Hepatocyte (in vitro differentiated cells): ENCODE measurements around the gene CFAP206. TPM values are rescaled to one million over a fixed set of nuclear protein-coding genes. Genes with fewer than 3 reads are reported as not detected.

Experiments
- DNase-seq: peaks from one replicate; pipeline ENCODE4 v3.0.0-alpha.2; 2016; ENCODE audit warnings: low spot score
- H2AFZ ChIP-seq: fragments of 200-600 bp; sonication (generic); 2 replicates; pipeline ENCODE4 v1.6.0; 2016; ENCODE audit warnings: antibody characterized with exemption, mild to moderate bottlenecking
- H3K27ac ChIP-seq: fragments of 200-600 bp; sonication (generic); 2 replicates; pipeline ENCODE4 v1.5.1; 2016; ENCODE audit warnings: mild to moderate bottlenecking
- H3K27me3 ChIP-seq: fragments of 200-600 bp; sonication (generic); 2 replicates; pipeline ENCODE4 v1.6.1; 2016
- H3K36me3 ChIP-seq: fragments of 200-600 bp; sonication (generic); replicated peaks from 2 replicates; pipeline ENCODE4 v1.5.1; 2016; ENCODE audit warnings: low read depth; ENCODE audit not compliant: insufficient read depth
- H3K4me1 ChIP-seq: fragments of 200-600 bp; sonication (generic); 2 replicates; pipeline ENCODE4 v1.5.1; 2016; ENCODE audit warnings: mild to moderate bottlenecking, moderate library complexity; ENCODE audit not compliant: insufficient read depth
- H3K4me2 ChIP-seq: fragments of 200-600 bp; sonication (generic); 2 replicates; pipeline ENCODE4 v1.6.0; 2016
- H3K4me3 ChIP-seq: fragments of 200-600 bp; sonication (generic); 2 replicates; pipeline ENCODE4 v1.5.1; 2016; ENCODE audit warnings: mild to moderate bottlenecking
- H3K79me2 ChIP-seq: fragments of 200-600 bp; sonication (generic); 2 replicates; pipeline ENCODE4 v1.6.0; 2017; ENCODE audit warnings: mild to moderate bottlenecking
- H3K9me2 ChIP-seq: fragments of 200-600 bp; sonication (generic); replicated peaks from 2 replicates; pipeline ENCODE4 v1.6.0; 2017; ENCODE audit warnings: mild to moderate bottlenecking; ENCODE audit not compliant: insufficient read depth
- H3K9me3 ChIP-seq: fragments of 200-600 bp; sonication (generic); 2 replicates; pipeline ENCODE4 v1.5.1; 2016; ENCODE audit warnings: low read depth, mild to moderate bottlenecking
- H4K20me1 ChIP-seq: fragments of 200-600 bp; sonication (generic); 2 replicates; pipeline ENCODE4 v1.6.0; 2016; ENCODE audit warnings: mild to moderate bottlenecking; ENCODE audit not compliant: insufficient read depth, poor library complexity, severe bottlenecking
- CTCF ChIP-seq: fragments of 200-600 bp; sonication (generic); IDR thresholded peaks from 2 replicates; pipeline ENCODE4 v1.5.1; 2016; ENCODE audit warnings: antibody characterized with exemption, mild to moderate bottlenecking; ENCODE audit not compliant: poor library complexity
- EZH2 ChIP-seq: fragments of 200-600 bp; sonication (generic); IDR thresholded peaks from 2 replicates; pipeline ENCODE4 v1.6.1; 2016; ENCODE audit warnings: antibody characterized with exemption, mild to moderate bottlenecking, borderline replicate concordance
- EZH2phosphoT487 ChIP-seq: fragments of 200-600 bp; sonication (generic); IDR thresholded peaks from one replicate; pipeline ENCODE4 v1.6.1; 2018; ENCODE audit warnings: antibody characterized with exemption, mild to moderate bottlenecking, low read depth, moderate library complexity; ENCODE audit not compliant: unreplicated experiment, severe bottlenecking
- WGBS: methylation state at CpG from one replicate; pipeline ENCODE4 v1.1.6; 2016; ENCODE audit warnings: low lambda C conversion rate; ENCODE audit errors: missing lambda C conversion rate; 5-methylcytosine and 5-hydroxymethylcytosine counted together
- polyA plus RNA-seq: library from polyadenylated mRNA; unstranded; fragments of >200 nt; fragmentation: Nextera tagmentation; extraction: Ambion mirVana; gene quantifications from 2 replicates; pipeline ENCODE4 v1.2.1, GENCODE V29; 2016
- total RNA-seq: library from RNA; depleted of rRNA; stranded (reverse); fragments of >200 nt; gene quantifications from 2 replicates; pipeline ENCODE4 v1.2.3, GENCODE V29; 2014

CFAP206 gene
- total and polyA plus RNA-seq, 2 experiments from 2014 or later, result 0.20 TPM; not detected in 1

GRCh38 chr6:87494761-87495422 lies 87.1 kb downstream of the CFAP206 start:
- Histone ChIP-seq H3K36me3 (no peaks in the 10 kb centered on the region), H2AFZ (no peak overlapping the region), H3K79me2 (no peaks in the 10 kb centered on the region), H4K20me1 (no peaks in the 10 kb centered on the region), H3K27ac (no peak overlapping the region), H3K4me2 (no peak overlapping the region), H3K9me2 (no peaks in the 10 kb centered on the region), H3K27me3 (no peaks in the 10 kb centered on the region), H3K9me3 (no peaks in the 10 kb centered on the region), H3K4me1 (no peaks in the 10 kb centered on the region), H3K4me3 (no peak overlapping the region)
- 98% methylated on average over 8 of the region's 8 CpGs for WGBS
- DNase-seq, result no peak
- TF ChIP-seq EZH2 (no peak), CTCF (no peak), EZH2phosphoT487 (no peak)

GRCh38 chr6:87498048-87498447 lies 90.3 kb downstream of the CFAP206 start:
- Histone ChIP-seq H3K9me2 (no peaks in the 10 kb centered on the region), H2AFZ (no peak overlapping the region), H3K9me3 (no peaks in the 10 kb centered on the region), H4K20me1 (no peaks in the 10 kb centered on the region), H3K4me1 (no peaks in the 10 kb centered on the region), H3K4me2 (no peak overlapping the region), H3K79me2 (no peaks in the 10 kb centered on the region), H3K36me3 (no peaks in the 10 kb centered on the region), H3K27me3 (no peaks in the 10 kb centered on the region), H3K4me3 (no peak overlapping the region), H3K27ac (no peak overlapping the region)
- DNase-seq, result no peak
- no peak for TF ChIP-seq CTCF
- no peak for TF ChIP-seq EZH2
- TF ChIP-seq EZH2phosphoT487, result no peak

- Histone ChIP-seq H3K9me3 (no peaks in the 10 kb centered on the region), H3K36me3 (no peaks in the 10 kb centered on the region), H2AFZ (no peak overlapping the region), H3K4me1 (no peaks in the 10 kb centered on the region), H3K4me3 (no peak overlapping the region), H3K4me2 (no peak overlapping the region), H3K27me3 (no peaks in the 10 kb centered on the region), H4K20me1 (no peaks in the 10 kb centered on the region), H3K27ac (no peak overlapping the region), H3K79me2 (no peaks in the 10 kb centered on the region), H3K9me2 (no peaks in the 10 kb centered on the region)
- WGBS, result 98% methylated on average over 6 of the region's 6 CpGs
- no peak for DNase-seq
- no peak for TF ChIP-seq CTCF
- TF ChIP-seq EZH2phosphoT487, result no peak
- TF ChIP-seq EZH2, result no peak
Observed at GRCh38 chr6:87501809-87502572, 94.2 kb downstream of the CFAP206 start.
